T-helper 22 cell (primary cell): Measurements from ENCODE around the gene CDKN2B.

ENCODE experiments used
- DNase-seq: peaks from one replicate; pipeline ENCODE4 v3.0.0-alpha.2; 2020; ENCODE audit warnings: low read depth

Gene CDKN2B

GRCh38 chr9:22033012-22033630, 24.0 kb upstream of the CDKN2B start:
- no peak for DNase-seq

GRCh38 chr9:22031655-22032411, 22.7 kb upstream of the CDKN2B start:
- DNase-seq = no peak

GRCh38 chr9:22030101-22030598, 21.0 kb upstream of the CDKN2B start:
- no peak for DNase-seq

GRCh38 chr9:22029231-22029630, 20.1 kb upstream of the CDKN2B start:
- DNase-seq = no peak

- no peak for DNase-seq
These were observed 19.3 kb upstream of the CDKN2B start for GRCh38 chr9:22028394-22028793.

- DNase-seq = no peak
These were observed 17.6 kb upstream of the CDKN2B start for GRCh38 chr9:22026696-22027095.

GRCh38 chr9:22022396-22022795, 13.3 kb upstream of the CDKN2B start:
- DNase-seq = no peak

GRCh38 chr9:22010866-22011625, 1.9 kb upstream of the CDKN2B start:
- no peak for DNase-seq

- no peak for DNase-seq
These were observed 382 bp upstream of the CDKN2B start for GRCh38 chr9:22009506-22009867.

GRCh38 chr9:22008384-22008716, 755 bp downstream of the CDKN2B start:
- no peak for DNase-seq

- DNase-seq = no peak
These were observed 3.2 kb downstream of the CDKN2B start for GRCh38 chr9:22005702-22006606.

GRCh38 chr9:22005021-22005701, 3.9 kb downstream of the CDKN2B start:
- DNase-seq = no peak

- DNase-seq = no peak
These were observed 7.1 kb downstream of the CDKN2B start for GRCh38 chr9:22002038-22002437.

- DNase-seq = no peak
These were observed 11.1 kb downstream of the CDKN2B start for GRCh38 chr9:21998026-21998425.

GRCh38 chr9:21997480-21997879, 11.6 kb downstream of the CDKN2B start:
- no peak for DNase-seq

GRCh38 chr9:21996858-21997257, 12.2 kb downstream of the CDKN2B start:
- no peak for DNase-seq

GRCh38 chr9:21996438-21996837, 12.7 kb downstream of the CDKN2B start:
- DNase-seq = no peak

GRCh38 chr9:21995666-21996398, 13.3 kb downstream of the CDKN2B start:
- DNase-seq = no peak

GRCh38 chr9:21995006-21995665, 14.0 kb downstream of the CDKN2B start:
- DNase-seq = peak; percentile 69

- DNase-seq = peak; percentile 36
These were observed 14.5 kb downstream of the CDKN2B start, which contains the start of gene CDKN2B-AS1 for GRCh38 chr9:21994556-21995005. Gene CDKN2B-AS1, plus strand, starts transcription at chr9:21994791.
